ENCODE data around the gene ARL5A. TPM values are rescaled to one million over a fixed set of nuclear protein-coding genes. Genes with fewer than 3 reads are reported as not detected.

The ARL5A gene
- total and polyA plus RNA-seq, 9 of the 15 experiments (the other 6 are each of a cell fraction or from before 2014, with no cell fraction given): 16.3 to 117 (median 88.4) TPM

DNA sequence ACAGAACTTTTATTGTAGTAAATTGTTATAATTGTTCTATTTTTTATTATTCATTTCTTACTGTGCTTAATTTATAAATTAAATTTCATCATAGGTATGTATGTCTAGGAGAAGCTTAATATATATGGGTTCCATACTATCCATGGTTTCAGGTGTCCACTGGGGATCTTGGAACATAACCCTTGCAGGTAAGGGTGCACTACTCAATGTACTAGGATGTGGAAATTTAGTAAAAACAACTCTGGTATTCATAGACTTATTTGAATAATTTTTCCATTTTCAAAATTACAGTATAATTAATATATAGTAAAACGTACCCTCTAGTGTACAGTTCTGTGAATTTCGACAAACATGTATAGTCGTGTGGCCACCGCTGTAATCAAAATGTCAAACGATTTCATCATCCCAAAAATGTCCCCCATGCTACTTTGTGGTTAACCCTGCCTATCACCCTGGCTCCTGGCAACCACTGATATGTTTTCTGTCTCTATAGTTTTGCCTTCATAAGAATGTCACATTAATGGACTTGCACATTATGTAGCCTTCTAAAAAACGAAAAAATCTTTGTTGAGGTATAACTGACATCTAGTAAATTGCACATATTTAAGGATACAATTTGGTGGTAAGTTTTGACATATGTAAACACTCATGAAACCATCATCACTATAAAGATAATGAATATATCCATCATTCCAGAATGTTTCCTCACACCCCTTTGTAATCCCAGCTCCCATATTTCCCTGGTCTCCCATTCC is 45.7 kb downstream of the ARL5A start (continued):
- TF ChIP-seq, protein P1, sequence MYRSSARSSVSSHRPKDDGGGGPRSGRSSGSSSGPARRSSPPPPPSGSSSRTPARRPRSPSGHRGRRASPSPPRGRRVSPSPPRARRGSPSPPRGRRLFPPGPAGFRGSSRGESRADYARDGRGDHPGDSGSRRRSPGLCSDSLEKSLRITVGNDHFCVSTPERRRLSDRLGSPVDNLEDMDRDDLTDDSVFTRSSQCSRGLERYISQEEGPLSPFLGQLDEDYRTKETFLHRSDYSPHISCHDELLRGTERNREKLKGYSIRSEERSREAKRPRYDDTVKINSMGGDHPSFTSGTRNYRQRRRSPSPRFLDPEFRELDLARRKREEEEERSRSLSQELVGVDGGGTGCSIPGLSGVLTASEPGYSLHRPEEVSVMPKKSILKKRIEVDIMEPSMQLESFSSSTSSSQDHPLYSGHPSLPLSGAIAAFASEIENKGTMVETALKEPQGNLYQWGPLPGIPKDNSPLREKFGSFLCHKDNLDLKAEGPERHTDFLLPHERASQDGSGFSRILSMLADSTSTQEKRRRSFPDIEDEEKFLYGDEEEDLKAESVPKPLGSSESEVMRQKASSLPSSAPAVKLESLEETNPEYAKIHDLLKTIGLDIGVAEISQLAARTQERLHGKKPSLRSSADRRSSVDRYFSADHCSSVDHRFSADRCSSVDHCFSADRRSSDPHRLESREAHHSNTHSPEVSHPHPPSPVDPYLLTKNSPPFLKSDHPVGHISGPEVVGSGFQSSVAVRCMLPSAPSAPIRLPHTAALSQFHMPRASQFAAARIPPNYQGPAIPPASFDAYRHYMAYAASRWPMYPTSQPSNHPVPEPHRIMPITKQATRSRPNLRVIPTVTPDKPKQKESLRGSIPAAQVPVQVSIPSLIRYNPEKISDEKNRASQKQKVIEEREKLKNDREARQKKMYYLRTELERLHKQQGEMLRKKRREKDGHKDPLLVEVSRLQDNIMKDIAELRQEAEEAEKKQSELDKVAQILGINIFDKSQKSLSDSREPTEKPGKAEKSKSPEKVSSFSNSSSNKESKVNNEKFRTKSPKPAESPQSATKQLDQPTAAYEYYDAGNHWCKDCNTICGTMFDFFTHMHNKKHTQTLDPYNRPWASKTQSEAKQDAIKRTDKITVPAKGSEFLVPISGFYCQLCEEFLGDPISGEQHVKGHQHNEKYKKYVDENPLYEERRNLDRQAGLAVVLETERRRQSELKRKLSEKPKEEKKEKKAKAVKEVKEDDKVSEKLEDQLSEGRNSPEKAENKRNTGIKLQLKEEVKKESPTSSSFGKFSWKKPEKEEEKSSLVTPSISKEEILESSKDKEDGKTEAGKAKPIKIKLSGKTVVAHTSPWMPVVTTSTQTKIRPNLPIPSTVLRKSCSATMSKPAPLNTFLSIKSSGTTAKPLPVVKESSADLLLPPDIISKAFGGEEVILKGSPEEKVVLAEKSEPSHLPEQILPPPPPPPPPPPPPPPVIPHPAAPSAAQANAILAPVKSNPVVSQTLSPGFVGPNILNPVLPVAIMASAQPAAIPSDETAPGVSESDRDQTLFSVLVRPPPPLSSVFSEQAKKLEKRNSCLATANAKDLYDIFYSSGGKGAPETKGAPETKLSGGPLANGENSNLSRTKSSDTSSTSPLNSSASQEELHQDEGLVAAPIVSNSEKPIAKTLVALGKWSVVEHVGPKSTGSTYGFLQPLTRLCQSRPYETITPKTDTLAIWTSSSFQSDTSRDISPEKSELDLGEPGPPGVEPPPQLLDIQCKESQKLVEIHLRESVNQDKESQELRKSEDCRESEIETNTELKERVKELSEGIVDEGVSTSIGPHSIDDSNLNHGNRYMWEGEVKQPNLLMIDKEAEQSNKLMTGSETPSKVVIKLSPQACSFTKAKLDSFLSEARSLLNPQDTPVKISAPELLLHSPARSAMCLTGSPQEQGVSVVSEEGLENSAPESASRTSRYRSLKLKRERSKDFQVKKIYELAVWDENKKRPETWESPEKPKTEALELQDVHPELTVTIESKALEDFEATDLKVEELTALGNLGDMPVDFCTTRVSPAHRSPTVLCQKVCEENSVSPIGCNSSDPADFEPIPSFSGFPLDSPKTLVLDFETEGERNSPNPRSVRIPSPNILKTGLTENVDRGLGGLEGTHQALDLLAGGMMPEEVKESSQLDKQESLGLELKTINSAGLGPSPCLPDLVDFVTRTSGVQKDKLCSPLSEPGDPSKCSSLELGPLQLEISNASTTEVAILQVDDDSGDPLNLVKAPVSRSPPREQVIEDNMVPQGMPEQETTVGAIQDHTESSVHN (IDR thresholded peaks at IDR 0.05; ENCODE audit: borderline replicate concordance in 1 of 2, low read depth in 1 of 2): peak in 1 of 2 experiments; percentile 65; a peak in 2 of 4 replicates
- TF ChIP-seq ZNF184 (CRISPR knock-in tag; IDR thresholded peaks at IDR 0.05) (no peak), NR4A1 (CRISPR knock-in tag; IDR thresholded peaks at IDR 0.05) (no peak), NR4A1 (tag; IDR thresholded peaks at IDR 0.05) (peak; percentile 54; the same call in 1 of the 2 replicates), RUNX1 (IDR thresholded peaks at IDR 0.05; ENCODE audit: low read depth) (peak; percentile 90; the same call in 1 of the 2 replicates), ELF2 (CRISPR knock-in tag; IDR thresholded peaks at IDR 0.05) (peak; percentile 35; the same call in 1 of the 2 replicates), ZNF23 (CRISPR knock-in tag; IDR thresholded peaks at IDR 0.05) (no peak), HDAC2 (IDR thresholded peaks at IDR 0.05) (peak; percentile 56; the same call in 1 of the 2 replicates), PML (IDR thresholded peaks at IDR 0.05; ENCODE audit: low read length) (peak; percentile 91), ATF1 (CRISPR knock-in tag; IDR thresholded peaks at IDR 0.05) (no peak), ATF1 (tag; IDR thresholded peaks at IDR 0.05) (no peak), ZBTB33 (CRISPR knock-in tag; IDR thresholded peaks at IDR 0.05) (peak; percentile 47; the same call in 1 of the 2 replicates), ZNF274 (IDR thresholded peaks at IDR 0.05; ENCODE audit: borderline replicate concordance, low read depth, low read length) (no peak), TAF15 (IDR thresholded peaks at IDR 0.05; ENCODE audit: low read depth, low read length) (no peak)
- TF ChIP-seq, protein P2, sequence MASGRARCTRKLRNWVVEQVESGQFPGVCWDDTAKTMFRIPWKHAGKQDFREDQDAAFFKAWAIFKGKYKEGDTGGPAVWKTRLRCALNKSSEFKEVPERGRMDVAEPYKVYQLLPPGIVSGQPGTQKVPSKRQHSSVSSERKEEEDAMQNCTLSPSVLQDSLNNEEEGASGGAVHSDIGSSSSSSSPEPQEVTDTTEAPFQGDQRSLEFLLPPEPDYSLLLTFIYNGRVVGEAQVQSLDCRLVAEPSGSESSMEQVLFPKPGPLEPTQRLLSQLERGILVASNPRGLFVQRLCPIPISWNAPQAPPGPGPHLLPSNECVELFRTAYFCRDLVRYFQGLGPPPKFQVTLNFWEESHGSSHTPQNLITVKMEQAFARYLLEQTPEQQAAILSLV (tag; IDR thresholded peaks at IDR 0.05): peak; percentile 88
- TF ChIP-seq, protein P3, sequence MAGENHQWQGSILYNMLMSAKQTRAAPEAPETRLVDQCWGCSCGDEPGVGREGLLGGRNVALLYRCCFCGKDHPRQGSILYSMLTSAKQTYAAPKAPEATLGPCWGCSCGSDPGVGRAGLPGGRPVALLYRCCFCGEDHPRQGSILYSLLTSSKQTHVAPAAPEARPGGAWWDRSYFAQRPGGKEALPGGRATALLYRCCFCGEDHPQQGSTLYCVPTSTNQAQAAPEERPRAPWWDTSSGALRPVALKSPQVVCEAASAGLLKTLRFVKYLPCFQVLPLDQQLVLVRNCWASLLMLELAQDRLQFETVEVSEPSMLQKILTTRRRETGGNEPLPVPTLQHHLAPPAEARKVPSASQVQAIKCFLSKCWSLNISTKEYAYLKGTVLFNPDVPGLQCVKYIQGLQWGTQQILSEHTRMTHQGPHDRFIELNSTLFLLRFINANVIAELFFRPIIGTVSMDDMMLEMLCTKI (IDR thresholded peaks at IDR 0.05; ENCODE audit: partially characterized antibody): no peak

Data from K562 (cell line).